IPS-20b (cell line): ENCODE data around the gene ADAMTS16.

Source experiments
- H3K27ac ChIP-seq: one replicate; pipeline ENCODE4 v1.5.1; 2013; ENCODE audit warnings: low read length
- H3K27me3 ChIP-seq: 2 replicates; pipeline ENCODE4 v1.6.1; 2013; ENCODE audit warnings: mild to moderate bottlenecking, low read length, inconsistent platforms; ENCODE audit not compliant: insufficient read depth
- H3K36me3 ChIP-seq: 2 replicates; pipeline ENCODE4 v1.6.1; 2013; ENCODE audit warnings: low read depth, mild to moderate bottlenecking, inconsistent platforms, low read length, moderate library complexity; ENCODE audit not compliant: insufficient read depth
- H3K4me1 ChIP-seq: 2 replicates; pipeline ENCODE4 v1.6.1; 2013; ENCODE audit warnings: mild to moderate bottlenecking, control low read depth, inconsistent platforms, low read length, moderate library complexity; ENCODE audit not compliant: insufficient read depth
- H3K4me3 ChIP-seq: 2 replicates; pipeline ENCODE4 v1.5.1; 2013; ENCODE audit warnings: mild to moderate bottlenecking, low read length, inconsistent platforms
- H3K9ac ChIP-seq: 2 replicates; pipeline ENCODE4 v1.6.1; 2013; ENCODE audit warnings: low read depth, mild to moderate bottlenecking, inconsistent platforms, low read length, moderate library complexity
- H3K9me3 ChIP-seq: 2 replicates; pipeline ENCODE4 v1.6.1; 2013; ENCODE audit warnings: mild to moderate bottlenecking, low read depth, low read length, inconsistent platforms; ENCODE audit not compliant: insufficient read depth

Gene ADAMTS16

DNA sequence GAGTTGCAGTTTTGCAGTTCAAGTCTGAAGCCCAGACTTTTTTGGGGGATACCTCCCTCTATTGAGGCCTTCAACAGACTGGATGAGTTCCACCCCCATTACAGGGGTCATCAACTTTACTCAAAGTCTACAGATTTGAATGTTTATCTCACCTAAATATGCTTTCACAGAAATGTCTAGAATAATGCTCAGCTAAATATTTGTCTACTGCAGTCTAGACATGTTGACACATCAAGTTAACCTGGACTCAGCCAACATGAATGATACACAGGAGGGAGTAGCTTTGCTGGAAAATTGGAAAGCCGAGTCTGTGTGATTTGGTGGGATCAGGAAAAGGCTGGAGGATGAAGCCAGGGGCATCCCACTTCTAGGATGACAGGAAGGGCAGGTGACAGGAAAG is 154.3 kb downstream of the ADAMTS16 start:
- Histone ChIP-seq H3K4me3 (no peak overlapping the region), H3K9ac (no peak overlapping the region), H3K27ac (no peak overlapping the region), H3K4me1 (no peaks in the 10 kb centered on the region), H3K36me3 (no peaks in the 10 kb centered on the region), H3K9me3 (no peaks in the 10 kb centered on the region), H3K27me3 (no peaks in the 10 kb centered on the region)

DNA sequence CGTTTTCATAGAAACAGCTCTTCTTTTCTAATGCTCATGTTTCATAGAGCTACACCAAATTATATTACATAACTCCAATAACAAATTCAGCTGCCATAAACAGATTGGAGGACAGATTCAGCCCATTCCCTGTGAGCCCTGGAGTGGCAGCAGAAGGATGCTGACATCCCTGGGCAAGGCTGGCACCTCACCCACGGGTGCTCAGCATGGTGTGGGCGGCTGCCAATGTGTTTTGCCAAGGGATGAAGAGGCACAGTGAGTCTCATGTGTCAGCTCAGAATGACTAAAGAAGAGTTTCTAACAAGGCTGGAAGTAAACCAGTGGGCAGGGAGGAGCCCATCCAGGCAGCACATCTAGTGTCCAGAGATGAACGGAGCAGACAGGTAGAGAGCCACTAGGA is 155.2 kb downstream of the ADAMTS16 start:
- Histone ChIP-seq H3K27me3 (no peaks in the 10 kb centered on the region), H3K4me3 (no peak overlapping the region), H3K4me1 (no peaks in the 10 kb centered on the region), H3K36me3 (no peaks in the 10 kb centered on the region), H3K9me3 (no peaks in the 10 kb centered on the region), H3K9ac (no peak overlapping the region), H3K27ac (no peak overlapping the region)

GRCh38 chr5:5296051-5296450 is 155.9 kb downstream of the ADAMTS16 start:
- Histone ChIP-seq H3K27me3 (no peaks in the 10 kb centered on the region), H3K4me3 (no peak overlapping the region), H3K36me3 (no peaks in the 10 kb centered on the region), H3K9me3 (no peaks in the 10 kb centered on the region), H3K9ac (no peak overlapping the region), H3K4me1 (no peaks in the 10 kb centered on the region), H3K27ac (no peak overlapping the region)

GRCh38 chr5:5297432-5298067 is 157.4 kb downstream of the ADAMTS16 start:
- no peaks in the 10 kb centered on the region for H3K27me3 ChIP-seq
- H3K27ac ChIP-seq: no peak overlapping the region

DNA sequence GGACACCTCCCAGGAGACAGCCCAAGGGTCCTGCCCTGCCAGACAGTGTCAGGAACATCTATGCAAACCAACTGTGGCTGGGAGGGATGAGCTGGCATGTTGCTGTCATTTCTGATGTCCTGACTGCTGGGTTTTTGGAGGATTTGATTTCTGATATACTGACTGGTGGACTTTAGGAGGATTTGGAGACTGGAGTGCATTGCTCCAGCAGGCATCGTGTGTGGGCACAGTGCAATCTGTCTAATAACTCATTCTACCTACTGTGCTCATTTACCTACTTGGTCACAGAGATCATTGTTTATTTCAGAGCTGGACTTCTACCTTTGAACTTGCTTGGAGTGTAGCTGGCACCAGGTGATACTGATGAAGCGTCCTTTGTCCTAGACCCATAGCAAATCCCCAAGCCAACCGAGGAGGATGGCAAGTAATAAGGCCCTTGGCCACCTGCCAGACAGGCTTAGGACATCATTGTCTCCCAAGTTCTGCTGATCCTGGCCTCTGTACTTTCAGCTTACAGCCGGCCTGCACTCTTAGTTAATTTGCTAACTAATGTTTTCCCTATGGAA is 158.0 kb downstream of the ADAMTS16 start:
- Histone ChIP-seq H3K9ac (no peak overlapping the region), H3K27ac (no peak overlapping the region), H3K27me3 (no peaks in the 10 kb centered on the region), H3K36me3 (no peaks in the 10 kb centered on the region), H3K4me1 (no peaks in the 10 kb centered on the region), H3K4me3 (no peak overlapping the region), H3K9me3 (peaks cover 6% of the 10 kb centered on the region; the same call in 1 of the 2 replicates)

More at GRCh38 chr5:5297432-5298067, 157.4 kb downstream of the ADAMTS16 start:
- Histone ChIP-seq H3K9me3 (peaks cover 6% of the 10 kb centered on the region; the same call in 1 of the 2 replicates), H3K4me3 (no peak overlapping the region), H3K36me3 (no peaks in the 10 kb centered on the region), H3K4me1 (no peaks in the 10 kb centered on the region), H3K9ac (no peak overlapping the region)

DNA sequence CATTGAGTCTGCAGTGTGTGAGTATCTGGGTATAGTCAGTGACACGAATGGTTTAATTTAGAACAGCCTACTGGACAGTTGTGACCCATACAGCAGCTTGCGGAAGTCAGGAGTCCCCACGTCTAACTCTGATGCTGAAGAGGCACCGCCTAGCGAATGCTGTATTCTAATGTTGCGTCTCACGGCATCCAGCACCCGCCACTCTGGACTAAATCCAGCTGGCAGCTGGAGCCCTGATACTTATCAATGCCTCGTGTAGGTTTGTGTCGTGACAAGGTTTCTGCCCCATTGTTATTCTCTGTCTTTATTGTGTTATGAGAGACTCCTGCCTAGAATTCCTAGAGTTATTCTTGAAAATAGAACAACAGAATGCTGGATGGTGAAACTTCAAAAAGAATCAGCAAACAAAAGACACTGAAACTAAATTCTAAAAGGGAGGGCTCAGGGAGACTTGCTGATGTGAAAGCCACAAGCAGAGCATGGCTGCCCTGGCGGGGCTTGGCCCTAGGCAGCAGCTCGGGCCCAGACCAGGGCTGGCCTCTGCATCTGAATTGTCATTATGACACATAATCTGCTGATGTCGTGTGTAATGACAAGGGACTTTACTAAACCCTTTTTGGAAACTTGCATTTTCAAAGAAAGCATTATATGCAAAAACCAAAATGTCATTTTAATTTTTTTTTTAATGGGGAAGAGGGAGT is 158.9 kb downstream of the ADAMTS16 start:
- no peak overlapping the region for H3K27ac ChIP-seq
- no peaks in the 10 kb centered on the region for H3K36me3 ChIP-seq
- peaks cover 6% of the 10 kb centered on the region; the same call in 1 of the 2 replicates for H3K9me3 ChIP-seq
- H3K9ac ChIP-seq: no peak overlapping the region
- H3K27me3 ChIP-seq: no peaks in the 10 kb centered on the region
- no peak overlapping the region for H3K4me3 ChIP-seq
- H3K4me1 ChIP-seq: no peaks in the 10 kb centered on the region

- Histone ChIP-seq H3K27me3 (no peaks in the 10 kb centered on the region), H3K4me1 (no peaks in the 10 kb centered on the region), H3K36me3 (0 out of 2 replicates have a peak, but pooled peaks cover 3% of the 10 kb centered on the region), H3K4me3 (no peak overlapping the region), H3K9me3 (peaks cover 6% of the 10 kb centered on the region; the same call in 1 of the 2 replicates), H3K27ac (no peak overlapping the region), H3K9ac (no peak overlapping the region)
Measured at GRCh38 chr5:5301176-5301575, 161.0 kb downstream of the ADAMTS16 start.

- H3K27ac ChIP-seq: no peak overlapping the region
- H3K27me3 ChIP-seq: no peaks in the 10 kb centered on the region
Measured at GRCh38 chr5:5302201-5302600, 162.1 kb downstream of the ADAMTS16 start.

GRCh38 chr5:5303242-5303641 is 163.1 kb downstream of the ADAMTS16 start:
- H3K27ac ChIP-seq: no peak overlapping the region
- H3K9me3 ChIP-seq: peaks cover 6% of the 10 kb centered on the region; the same call in 1 of the 2 replicates
- H3K27me3 ChIP-seq: no peaks in the 10 kb centered on the region
- no peak overlapping the region for H3K4me3 ChIP-seq
- 0 out of 2 replicates have a peak, but pooled peaks cover 3% of the 10 kb centered on the region for H3K36me3 ChIP-seq
- no peak overlapping the region for H3K9ac ChIP-seq
- H3K4me1 ChIP-seq: 0 out of 2 replicates have a peak, but pooled peaks cover 5% of the 10 kb centered on the region

More at GRCh38 chr5:5302201-5302600, 162.1 kb downstream of the ADAMTS16 start:
- no peaks in the 10 kb centered on the region for H3K4me1 ChIP-seq
- H3K9me3 ChIP-seq: peaks cover 6% of the 10 kb centered on the region; the same call in 1 of the 2 replicates
- 0 out of 2 replicates have a peak, but pooled peaks cover 3% of the 10 kb centered on the region for H3K36me3 ChIP-seq
- H3K9ac ChIP-seq: no peak overlapping the region
- H3K4me3 ChIP-seq: no peak overlapping the region

GRCh38 chr5:5304361-5305020 is 164.4 kb downstream of the ADAMTS16 start:
- H3K4me1 ChIP-seq: 0 out of 2 replicates have a peak, but pooled peaks cover 5% of the 10 kb centered on the region
- H3K4me3 ChIP-seq: no peak overlapping the region
- peaks cover 6% of the 10 kb centered on the region; the same call in 1 of the 2 replicates for H3K9me3 ChIP-seq
- H3K27me3 ChIP-seq: no peaks in the 10 kb centered on the region
- 0 out of 2 replicates have a peak, but pooled peaks cover 3% of the 10 kb centered on the region for H3K36me3 ChIP-seq
- H3K9ac ChIP-seq: no peak overlapping the region
- no peak overlapping the region for H3K27ac ChIP-seq

GRCh38 chr5:5306696-5307095 is 166.6 kb downstream of the ADAMTS16 start:
- H3K9ac ChIP-seq: no peak overlapping the region
- H3K27me3 ChIP-seq: no peaks in the 10 kb centered on the region

More at GRCh38 chr5:5306696-5307095, 166.6 kb downstream of the ADAMTS16 start:
- Histone ChIP-seq H3K9me3 (peaks cover 6% of the 10 kb centered on the region; the same call in 1 of the 2 replicates), H3K27ac (no peak overlapping the region), H3K36me3 (0 out of 2 replicates have a peak, but pooled peaks cover 3% of the 10 kb centered on the region), H3K4me1 (peaks cover 5% of the 10 kb centered on the region; the same call in 1 of the 2 replicates), H3K4me3 (no peak overlapping the region)
